NB4 (cell line): ENCODE data around the gene RHO.

Experiments
- MYC ChIP-seq: IDR thresholded peaks from 2 replicates; pipeline ENCODE4 v1.6.1; 2011; ENCODE audit warnings: low read depth, low read length
- POLR2A ChIP-seq: IDR thresholded peaks from 2 replicates; pipeline ENCODE4 v1.6.1; 2011; ENCODE audit warnings: mild to moderate bottlenecking; ENCODE audit not compliant: insufficient read length; ENCODE audit errors: extremely low read depth
- TF ChIP-seq, protein P1 (sequence below): IDR thresholded peaks from one replicate; pipeline ENCODE4 v1.5.1; 2012; ENCODE audit warnings: low read depth, low read length
- TF ChIP-seq, protein P2 (sequence below): IDR thresholded peaks from 2 replicates; pipeline ENCODE4 v1.6.1; 2011; ENCODE audit warnings: low read depth, low read length

DNA sequence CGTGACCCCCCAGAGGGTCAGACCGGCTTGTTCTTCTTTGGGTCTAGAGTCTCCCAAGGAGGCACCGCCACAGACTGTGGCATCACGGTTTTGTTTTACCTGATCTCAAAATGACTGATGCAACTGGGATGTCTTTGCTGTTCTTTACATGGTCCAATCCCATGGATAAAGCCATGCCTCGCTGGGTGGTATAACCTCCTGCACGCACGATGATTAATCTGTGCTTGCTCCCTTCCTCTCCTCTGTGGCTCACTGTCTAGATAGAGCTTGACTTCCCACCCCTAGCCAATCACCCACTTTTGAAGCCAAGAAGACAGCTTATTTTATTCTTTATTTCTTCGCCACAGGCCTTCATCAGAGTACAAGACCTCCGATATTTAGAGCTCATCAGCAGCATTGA is 36.6 kb upstream of the RHO start:
- TF ChIP-seq, protein P1, sequence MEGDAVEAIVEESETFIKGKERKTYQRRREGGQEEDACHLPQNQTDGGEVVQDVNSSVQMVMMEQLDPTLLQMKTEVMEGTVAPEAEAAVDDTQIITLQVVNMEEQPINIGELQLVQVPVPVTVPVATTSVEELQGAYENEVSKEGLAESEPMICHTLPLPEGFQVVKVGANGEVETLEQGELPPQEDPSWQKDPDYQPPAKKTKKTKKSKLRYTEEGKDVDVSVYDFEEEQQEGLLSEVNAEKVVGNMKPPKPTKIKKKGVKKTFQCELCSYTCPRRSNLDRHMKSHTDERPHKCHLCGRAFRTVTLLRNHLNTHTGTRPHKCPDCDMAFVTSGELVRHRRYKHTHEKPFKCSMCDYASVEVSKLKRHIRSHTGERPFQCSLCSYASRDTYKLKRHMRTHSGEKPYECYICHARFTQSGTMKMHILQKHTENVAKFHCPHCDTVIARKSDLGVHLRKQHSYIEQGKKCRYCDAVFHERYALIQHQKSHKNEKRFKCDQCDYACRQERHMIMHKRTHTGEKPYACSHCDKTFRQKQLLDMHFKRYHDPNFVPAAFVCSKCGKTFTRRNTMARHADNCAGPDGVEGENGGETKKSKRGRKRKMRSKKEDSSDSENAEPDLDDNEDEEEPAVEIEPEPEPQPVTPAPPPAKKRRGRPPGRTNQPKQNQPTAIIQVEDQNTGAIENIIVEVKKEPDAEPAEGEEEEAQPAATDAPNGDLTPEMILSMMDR, result no peak
- TF ChIP-seq POLR2A, result no peak
- no peak for TF ChIP-seq MYC
- TF ChIP-seq, protein P2, sequence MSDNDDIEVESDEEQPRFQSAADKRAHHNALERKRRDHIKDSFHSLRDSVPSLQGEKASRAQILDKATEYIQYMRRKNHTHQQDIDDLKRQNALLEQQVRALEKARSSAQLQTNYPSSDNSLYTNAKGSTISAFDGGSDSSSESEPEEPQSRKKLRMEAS, result no peak
